IPS-18c (cell line): Measurements from ENCODE around the gene PSMB2.

ENCODE experiments used
- H3K4me3 ChIP-seq: 2 replicates; pipeline ENCODE4 v1.7.0; 2013; ENCODE audit warnings: low read depth, mild to moderate bottlenecking, low read length, moderate library complexity; ENCODE audit not compliant: insufficient read depth
- H3K9me3 ChIP-seq: one replicate; pipeline ENCODE4 v1.6.1; 2013; ENCODE audit warnings: mild to moderate bottlenecking, low read length, moderate library complexity; ENCODE audit not compliant: control insufficient read depth, insufficient read depth

PSMB2 gene

DNA sequence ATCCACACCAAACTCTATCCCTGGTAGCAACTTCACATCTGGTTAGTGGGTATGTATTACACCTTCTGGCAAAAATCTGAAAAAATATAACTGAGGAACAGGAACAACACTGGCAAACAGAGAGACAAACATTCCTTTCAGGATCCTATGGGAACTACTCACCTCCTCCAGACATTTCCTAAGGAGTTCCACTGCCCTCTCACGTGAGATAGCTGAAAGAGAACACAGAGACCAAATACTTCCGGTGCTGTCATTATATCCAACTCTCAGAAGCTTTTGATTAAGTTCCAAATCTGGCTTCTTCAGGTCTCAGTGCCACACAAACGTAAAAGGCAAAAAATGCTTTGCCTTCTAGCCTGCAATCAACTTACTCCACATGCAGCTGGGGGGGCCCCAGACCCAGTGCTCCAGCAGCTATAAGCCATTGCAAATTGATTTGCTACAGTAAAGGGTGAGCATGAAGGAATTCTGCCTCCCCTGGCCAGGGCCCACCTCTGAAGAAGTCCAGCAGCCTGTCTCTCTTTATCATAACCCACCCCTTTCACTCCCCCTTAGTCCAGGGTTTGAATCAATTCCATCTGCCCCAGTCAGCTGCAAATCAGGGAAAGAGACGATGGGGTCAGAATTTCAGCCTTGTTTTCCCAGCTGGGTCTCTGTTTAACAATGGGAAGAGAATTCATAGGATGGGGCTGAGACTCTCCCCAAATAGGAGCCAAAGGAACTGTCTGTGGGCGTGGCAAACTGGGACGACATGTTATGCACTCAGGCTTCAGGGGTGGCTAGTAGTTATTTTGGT lies 36.1 kb downstream of the PSMB2 start:
- Histone ChIP-seq H3K4me3 (no peak overlapping the region), H3K9me3 (peaks cover 4% of the 10 kb centered on the region)

DNA sequence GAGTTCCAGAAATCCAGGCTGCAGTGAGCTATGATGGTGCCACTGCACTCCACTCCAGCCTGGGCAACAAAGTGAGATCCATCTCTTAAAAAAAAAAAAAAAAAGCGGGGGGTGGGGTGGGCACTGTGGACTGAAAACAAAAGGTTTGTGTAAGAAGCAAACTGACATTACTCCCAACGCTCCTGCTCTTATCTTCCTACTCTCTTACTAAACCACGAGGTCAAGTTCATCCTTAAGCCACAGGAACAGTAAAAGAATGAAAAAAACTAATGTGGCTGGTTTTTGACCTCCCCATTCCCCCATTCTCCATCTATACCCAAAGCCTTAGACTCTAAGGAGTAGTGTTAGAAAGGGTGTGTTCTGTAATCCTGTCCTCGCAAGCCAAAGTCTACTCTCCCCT lies 37.4 kb downstream of the PSMB2 start:
- Histone ChIP-seq H3K4me3 (no peak overlapping the region), H3K9me3 (peaks cover 4% of the 10 kb centered on the region)

DNA sequence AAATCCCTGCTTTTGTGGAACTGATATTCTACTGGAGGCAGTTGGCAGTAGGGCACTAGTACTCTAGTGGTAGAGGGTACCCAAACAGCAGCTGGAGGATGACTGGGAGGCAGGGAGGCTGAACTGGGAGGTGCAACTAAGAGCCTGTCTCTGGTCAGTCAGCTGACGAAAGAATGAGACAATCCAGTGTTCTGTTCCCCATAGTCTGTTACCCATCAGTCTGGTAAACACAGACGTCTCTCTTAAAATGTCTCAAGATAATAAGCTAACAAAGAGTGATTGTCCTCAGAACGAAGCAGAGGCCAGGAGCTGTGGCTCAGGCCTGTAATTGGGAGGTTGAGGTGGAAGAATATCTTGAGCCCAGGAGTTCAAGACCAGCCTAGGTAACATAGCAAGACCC lies 37.9 kb downstream of the PSMB2 start:
- no peak overlapping the region for H3K4me3 ChIP-seq
- H3K9me3 ChIP-seq: peaks cover 4% of the 10 kb centered on the region

DNA sequence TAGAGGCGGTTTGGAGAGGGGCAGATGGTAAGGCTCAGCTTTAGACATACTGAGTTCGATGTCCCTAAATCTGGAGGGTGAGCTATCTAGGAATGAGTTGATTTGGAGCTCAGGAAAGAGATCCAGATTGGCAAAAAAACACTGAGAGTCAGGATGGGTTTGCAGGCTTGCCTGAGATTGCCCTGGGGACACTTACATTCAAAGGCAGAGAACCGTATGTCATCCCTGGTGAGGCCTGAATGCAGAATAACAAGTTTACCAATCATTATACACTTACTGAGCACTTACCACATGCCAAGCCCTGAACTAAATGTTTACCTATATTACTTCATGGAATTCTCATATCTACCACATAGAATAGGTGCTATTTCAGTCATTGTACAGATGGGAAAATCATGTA lies 40.7 kb downstream of the PSMB2 start:
- no peak overlapping the region for H3K4me3 ChIP-seq
- peaks cover 4% of the 10 kb centered on the region for H3K9me3 ChIP-seq

DNA sequence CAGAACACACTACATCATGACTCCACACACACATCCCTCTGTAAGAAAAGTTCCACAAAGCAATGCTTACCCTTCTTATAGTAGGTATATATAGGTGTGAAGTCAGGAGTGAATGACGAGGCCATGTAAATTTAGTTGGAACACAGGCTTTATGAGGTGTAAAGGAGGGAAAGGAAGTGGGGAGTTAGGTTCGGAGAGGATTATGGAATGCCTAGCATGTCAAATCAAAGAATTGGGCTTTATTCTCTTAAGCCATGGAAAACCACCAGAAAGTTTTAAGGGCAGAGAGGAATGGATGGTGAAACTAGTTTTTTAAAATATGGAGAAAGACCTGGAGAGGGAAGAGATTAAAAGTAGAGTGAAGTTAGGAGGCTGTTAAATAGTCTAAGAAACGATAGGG lies 41.9 kb downstream of the PSMB2 start:
- Histone ChIP-seq H3K9me3 (peaks cover 4% of the 10 kb centered on the region), H3K4me3 (no peak overlapping the region)

DNA sequence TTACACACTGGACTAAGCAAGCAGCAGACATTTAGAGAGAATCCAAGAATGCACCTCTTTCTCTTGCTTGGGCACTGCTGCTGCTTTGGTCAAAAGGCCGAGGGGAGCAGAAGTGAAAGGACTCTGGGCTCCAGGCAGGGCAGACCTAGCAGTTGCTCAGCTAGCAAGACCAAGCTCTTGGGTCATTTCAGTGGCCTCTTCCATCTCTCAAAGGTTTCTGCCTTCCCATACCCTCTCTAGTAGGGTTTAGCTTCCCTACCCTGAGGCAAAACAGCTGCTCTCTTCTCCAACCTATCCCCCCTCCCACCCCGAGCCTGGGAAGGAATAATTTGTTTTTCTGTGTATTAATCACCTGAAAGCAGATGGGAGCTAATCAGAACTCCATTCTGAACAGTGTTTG lies 42.4 kb downstream of the PSMB2 start:
- Histone ChIP-seq H3K4me3 (no peak overlapping the region), H3K9me3 (peaks cover 4% of the 10 kb centered on the region)

DNA sequence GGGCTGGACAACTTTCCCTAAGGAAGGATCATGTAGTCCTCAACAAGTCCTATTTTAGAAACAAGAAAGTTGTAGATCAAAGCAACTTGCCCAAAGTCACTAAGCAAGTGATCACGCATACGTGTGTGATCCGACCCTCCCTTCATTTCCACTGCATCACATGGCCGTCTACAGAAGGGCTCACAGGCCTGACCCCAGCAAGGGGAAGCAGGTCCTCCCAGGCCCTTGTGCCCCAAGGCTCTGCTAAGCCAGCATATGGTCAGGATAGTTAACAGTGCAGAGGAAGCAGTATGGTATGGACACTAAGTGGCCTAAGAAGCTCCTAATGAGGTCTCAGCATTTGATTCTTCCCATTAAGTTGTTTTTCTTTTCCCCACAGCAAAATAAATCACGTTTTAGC lies 43.5 kb downstream of the PSMB2 start:
- no peak overlapping the region for H3K4me3 ChIP-seq
- H3K9me3 ChIP-seq: no peaks in the 10 kb centered on the region

DNA sequence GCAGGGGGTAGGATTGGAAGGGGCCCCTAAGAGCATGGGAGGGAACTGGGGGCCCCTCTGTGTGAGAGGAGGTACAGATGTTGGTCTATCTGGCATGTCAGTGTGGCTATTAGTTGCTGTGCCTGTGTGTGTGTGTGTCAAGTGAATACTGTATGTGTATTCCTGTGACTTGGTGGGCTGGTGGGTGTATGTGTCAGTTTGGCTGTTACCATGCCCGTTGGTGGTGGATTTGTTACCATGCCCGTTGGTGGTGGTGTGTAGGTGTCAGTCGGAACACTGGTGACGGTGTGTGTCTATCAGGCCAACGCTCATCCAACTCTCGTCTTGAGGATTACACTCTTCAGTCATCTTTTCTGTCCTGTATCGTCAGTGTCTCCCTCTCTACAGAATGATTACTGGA lies 45.6 kb downstream of the PSMB2 start:
- H3K4me3 ChIP-seq: no peak overlapping the region
- H3K9me3 ChIP-seq: no peaks in the 10 kb centered on the region

DNA sequence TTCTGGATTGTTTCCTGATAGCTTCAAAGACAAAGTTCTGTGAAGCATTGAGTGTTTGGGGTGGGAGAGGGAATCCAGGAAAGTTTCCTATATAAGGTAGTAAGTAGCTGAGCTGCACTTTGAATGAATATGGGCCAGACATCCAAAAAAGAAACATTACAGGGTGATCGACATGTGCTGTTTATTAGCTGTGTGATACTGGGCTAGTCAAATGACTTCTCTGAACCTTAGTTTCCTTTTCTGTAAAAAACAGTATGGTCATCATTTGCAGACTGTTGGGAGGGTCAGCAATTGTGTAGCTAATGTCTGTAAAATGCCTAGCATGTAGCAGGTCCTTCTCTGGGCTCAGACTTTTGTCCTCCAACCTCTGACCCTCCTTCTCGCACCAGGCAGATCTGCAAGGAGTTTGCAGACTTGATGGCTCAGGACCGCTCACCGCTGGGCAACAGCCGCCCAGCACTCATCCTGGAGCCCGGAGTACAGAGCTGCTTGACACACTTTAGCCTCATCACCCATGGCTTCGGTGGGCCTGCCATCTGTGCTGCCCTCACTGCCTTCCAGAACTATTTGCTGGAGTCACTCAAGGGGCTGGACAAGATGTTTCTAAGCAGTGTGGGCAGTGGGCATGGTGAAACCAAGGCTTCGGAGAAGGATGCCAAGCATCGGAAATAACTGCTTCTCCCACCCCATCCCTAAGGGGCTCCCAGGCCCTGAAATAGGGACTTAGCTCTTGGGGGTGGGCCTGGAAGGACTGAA lies 47.1 kb downstream of the PSMB2 start:
- no peak overlapping the region for H3K4me3 ChIP-seq
- H3K9me3 ChIP-seq: no peaks in the 10 kb centered on the region

DNA sequence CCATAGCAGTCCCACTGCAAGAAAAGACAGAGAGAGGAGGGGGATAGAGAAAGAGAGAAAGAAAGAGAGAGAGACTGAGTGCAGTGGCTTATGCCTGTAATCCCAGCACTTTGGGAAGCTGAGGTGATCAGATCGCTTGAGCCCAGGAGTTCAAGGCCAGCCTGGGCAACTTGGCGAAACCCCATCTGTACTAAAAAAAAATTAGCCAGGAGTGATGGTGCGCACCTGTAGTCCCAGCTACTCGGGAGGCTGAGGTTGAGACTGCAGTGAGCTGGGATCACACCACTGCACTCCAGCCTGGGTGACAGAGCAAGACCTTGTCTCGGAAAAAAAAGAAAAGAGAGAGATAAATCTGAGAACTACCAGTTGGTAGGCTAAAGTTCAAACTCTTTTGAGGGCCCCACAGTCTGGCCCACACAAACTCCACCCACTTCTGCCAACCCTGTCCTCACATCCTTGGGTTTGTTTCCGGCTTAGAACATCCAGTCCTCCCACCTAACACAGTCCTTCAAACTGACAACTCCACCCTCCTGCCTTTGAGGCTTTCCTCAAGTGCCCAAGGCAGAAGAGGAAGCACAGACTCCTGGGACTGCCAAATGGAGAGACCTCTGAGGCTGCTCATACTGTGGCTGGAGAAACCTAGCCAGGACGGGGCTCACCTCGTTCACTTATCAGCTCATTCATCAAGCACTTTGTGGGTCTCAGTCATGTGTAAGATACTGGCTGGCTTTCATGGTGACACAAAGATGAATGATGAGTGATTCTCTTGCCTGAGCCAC lies 48.1 kb downstream of the PSMB2 start:
- H3K4me3 ChIP-seq: no peak overlapping the region
- no peaks in the 10 kb centered on the region for H3K9me3 ChIP-seq

DNA sequence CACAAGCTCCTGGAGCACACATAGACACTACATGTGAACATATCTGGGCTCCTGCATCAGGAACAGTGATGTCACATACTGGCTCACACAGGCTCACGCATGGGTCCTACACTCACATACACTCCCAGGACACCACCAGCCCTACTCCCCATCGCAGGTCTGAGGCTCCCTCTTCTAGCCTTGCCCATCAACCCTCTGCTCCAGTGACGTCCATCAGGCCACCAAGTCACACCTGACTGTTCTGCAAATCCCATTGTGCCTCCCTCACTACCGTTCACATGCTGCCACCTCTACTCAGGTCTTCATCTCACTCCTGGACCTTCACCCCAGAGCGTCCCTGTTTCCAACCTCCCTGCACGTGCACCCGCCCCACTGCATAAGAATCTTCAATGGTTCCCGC lies 50.1 kb downstream of the PSMB2 start:
- no peak overlapping the region for H3K4me3 ChIP-seq
- no peaks in the 10 kb centered on the region for H3K9me3 ChIP-seq

DNA sequence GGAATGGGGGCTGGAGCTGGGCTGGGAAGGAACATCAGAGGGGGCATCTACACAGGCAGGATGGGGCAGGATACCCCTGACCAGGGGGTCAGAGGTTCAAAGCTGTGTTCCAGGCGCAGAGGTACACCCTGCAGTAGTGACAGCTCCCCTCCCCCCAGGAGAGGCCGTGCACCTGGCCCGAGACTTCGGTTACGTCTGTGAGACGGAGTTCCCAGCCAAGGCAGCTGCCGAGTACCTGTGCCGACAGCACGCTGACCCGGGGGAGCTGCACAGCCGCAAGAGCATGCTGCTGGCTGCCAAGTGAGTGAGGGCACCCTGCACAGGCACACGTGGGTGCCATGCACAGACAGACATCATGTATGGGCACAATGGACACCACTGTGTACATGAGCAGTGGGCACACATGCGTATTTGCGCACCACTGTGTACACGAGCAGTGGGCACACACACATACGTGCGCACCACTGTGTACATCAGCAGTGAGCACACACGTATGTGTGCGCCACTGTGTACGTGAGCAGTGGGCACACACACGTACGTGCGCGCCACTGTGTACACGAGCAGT lies 50.8 kb downstream of the PSMB2 start:
- Histone ChIP-seq H3K4me3 (no peak overlapping the region), H3K9me3 (no peaks in the 10 kb centered on the region)

DNA sequence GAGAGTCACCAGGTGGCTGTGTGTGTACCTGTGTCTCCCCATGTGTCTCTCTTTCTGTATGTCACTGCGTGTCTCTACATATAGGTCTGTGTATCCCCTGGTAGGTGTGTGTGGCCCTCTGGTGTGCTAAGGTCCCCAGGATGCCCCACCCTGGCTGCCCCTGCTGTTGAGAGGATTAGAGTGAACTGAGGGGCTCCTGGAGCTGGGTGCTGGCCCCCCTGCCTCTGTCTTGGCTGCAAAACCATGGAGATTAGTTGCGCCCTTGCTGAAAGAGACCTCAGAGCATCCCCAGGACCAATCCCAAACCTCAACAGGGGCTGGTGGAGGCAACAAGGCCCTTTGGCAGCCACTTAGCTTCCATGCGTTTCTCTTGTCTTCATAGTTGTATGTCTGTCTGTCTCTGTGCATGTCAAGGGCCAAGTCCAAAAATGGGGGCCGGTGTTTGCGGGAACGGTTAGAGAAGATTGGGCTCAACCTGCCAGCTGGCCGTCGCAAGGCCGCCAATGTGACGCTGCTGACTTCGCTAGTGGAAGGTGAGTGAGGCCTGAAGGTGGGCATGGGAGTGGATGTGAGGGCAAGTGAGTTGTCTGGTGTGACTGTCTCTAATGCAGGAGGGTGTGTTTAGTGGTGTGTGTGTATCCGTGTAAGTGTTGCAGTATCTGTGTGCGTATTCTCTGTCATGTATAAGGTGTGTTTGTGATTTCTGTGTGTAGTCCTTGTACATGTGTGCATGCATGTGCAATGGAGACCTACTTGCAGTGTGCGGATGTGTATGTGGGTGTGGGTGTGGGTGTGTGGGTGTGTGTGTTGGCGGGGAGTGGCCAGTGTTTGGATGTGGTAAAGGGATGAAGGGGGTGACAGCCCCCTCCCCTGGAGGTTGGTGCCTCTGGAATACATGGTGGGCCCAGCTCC lies 51.6 kb downstream of the PSMB2 start:
- H3K4me3 ChIP-seq: no peak overlapping the region
- H3K9me3 ChIP-seq: no peaks in the 10 kb centered on the region

DNA sequence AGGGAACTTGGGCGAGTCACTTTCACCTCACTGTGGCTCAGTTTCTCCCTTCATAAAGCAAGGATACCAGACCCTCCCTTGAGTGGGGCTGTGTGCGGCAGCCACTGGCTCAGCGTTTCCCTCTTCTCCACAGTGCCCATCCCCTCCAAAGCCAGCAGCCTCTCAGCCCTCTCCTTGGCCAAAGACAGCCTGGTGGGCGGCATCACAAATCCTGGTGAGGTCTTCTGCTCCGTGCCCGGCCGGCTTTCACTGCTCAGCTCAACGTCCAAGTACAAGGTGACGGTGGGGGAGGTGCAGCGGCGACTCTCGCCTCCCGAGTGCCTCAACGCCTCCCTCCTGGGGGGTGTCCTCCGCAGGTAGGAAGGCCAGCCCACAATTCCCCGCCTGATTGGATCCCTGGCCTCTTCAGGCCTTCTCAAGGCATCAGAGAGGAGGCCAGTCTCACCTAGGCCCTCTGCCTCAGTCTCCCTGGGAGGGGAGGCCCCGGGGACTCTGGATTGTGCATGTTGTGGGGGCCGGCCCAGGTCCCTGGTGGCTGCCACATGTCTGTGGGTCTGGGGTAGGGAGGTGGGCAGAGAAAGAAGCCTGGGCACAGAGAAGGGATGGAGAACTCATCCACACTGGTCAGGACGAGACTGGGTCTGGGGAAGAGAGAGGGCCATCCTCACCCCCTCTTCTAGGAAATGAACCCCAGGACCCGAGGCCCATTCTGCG lies 53.0 kb downstream of the PSMB2 start:
- Histone ChIP-seq H3K9me3 (no peaks in the 10 kb centered on the region), H3K4me3 (no peak overlapping the region)

DNA sequence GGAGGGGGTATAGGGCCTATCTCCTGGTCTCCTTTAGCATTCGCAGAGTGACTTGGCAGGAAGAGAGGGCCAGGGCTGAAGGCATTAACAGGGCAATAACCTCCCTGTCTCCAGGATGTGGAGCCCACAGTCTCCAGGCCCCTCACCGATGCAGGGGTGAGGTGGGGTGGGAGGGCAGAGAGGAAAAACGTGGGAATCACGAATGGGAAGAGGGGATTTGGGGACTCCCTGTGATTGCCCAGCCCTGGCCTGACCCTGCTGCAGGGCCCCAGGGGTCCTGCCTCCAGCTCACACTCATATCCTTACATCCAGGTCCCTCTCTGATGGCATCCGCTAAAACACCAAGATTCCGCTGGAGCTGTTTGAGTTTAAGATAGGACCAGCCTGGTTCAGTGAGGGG lies 53.6 kb downstream of the PSMB2 start:
- H3K9me3 ChIP-seq: no peaks in the 10 kb centered on the region
- no peak overlapping the region for H3K4me3 ChIP-seq

DNA sequence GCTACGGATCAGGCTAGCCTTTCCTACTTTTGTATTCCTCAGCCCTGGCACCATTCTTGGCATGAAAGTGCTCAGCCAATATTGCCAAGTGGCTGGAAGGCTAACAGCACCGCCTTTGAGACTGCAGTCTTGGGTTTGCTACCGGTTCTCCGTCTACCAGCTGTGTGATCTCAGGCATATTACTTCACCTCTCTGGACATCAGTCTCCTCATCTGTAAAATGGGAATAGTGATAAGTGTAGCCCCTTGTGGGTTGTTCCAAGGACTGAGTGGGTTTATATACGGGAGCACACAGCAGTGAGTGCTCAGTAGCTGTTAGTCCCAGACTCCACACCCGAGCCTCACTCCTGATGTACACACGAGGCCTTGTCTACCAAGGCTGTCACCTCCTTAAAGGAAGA lies 54.5 kb downstream of the PSMB2 start:
- H3K9me3 ChIP-seq: no peaks in the 10 kb centered on the region
- no peak overlapping the region for H3K4me3 ChIP-seq
